Neuronal stem cell (in vitro differentiated cells): Measurements from ENCODE around the gene TMEM61.

Source experiments
- DNase-seq: peaks from one replicate; pipeline ENCODE4 v3.0.0-alpha.2; 2013; ENCODE audit warnings: low spot score
- H2AFZ ChIP-seq: one replicate; pipeline ENCODE4 v1.6.1; 2013; ENCODE audit warnings: mild to moderate bottlenecking, low read length, inconsistent platforms
- H2AK5ac ChIP-seq: 2 replicates; pipeline ENCODE4 v1.6.1; 2013; ENCODE audit warnings: low read depth, mild to moderate bottlenecking, inconsistent platforms, low read length, moderate library complexity, mixed read lengths
- H2BK120ac ChIP-seq: 2 replicates; pipeline ENCODE4 v1.6.1; 2013; ENCODE audit warnings: low read depth, mild to moderate bottlenecking, inconsistent platforms, low read length, moderate library complexity, mixed read lengths
- H2BK12ac ChIP-seq: one replicate; pipeline ENCODE4 v1.6.1; 2013; ENCODE audit warnings: low read length, inconsistent platforms
- H2BK15ac ChIP-seq: 2 replicates; pipeline ENCODE4 v1.6.1; 2013; ENCODE audit warnings: mild to moderate bottlenecking, low read length, inconsistent platforms, mixed read lengths
- H2BK5ac ChIP-seq: one replicate; pipeline ENCODE4 v1.6.1; 2013; ENCODE audit warnings: inconsistent platforms, mild to moderate bottlenecking, low read length, moderate library complexity
- H3K14ac ChIP-seq: one replicate; pipeline ENCODE4 v1.6.1; 2013; ENCODE audit warnings: low read length, inconsistent platforms
- H3K18ac ChIP-seq: 2 replicates; pipeline ENCODE4 v1.6.1; 2013; ENCODE audit warnings: low read length, inconsistent platforms
- H3K23ac ChIP-seq: 2 replicates; pipeline ENCODE4 v1.6.1; 2013; ENCODE audit warnings: low read depth, mild to moderate bottlenecking, mixed read lengths, low read length, inconsistent platforms; ENCODE audit not compliant: poor library complexity
- H3K27ac ChIP-seq: replicated peaks from 3 replicates; pipeline ENCODE4 v1.5.1; 2013; ENCODE audit warnings: low read length, inconsistent platforms
- H3K27me3 ChIP-seq, 3 experiments: 2 replicates each; pipeline ENCODE4 v1.6.1; 2013; ENCODE audit warnings: low read length in 3 of 3, mild to moderate bottlenecking in 2 of 3, inconsistent platforms in 1 of 3, low read depth in 1 of 3, mixed read lengths in 1 of 3, moderate library complexity in 1 of 3; ENCODE audit not compliant: control insufficient read depth in 3 of 3, insufficient read depth in 3 of 3
- H3K36me3 ChIP-seq, 2 donors: replicated peaks in 1 of 2; 2 replicates each; pipeline ENCODE4 v1.6.1; 2013; ENCODE audit warnings: low read length in 2 of 2; ENCODE audit not compliant: control insufficient read depth in 2 of 2, insufficient read depth in 2 of 2
- H3K4ac ChIP-seq: 2 replicates; pipeline ENCODE4 v1.6.1; 2013; ENCODE audit warnings: inconsistent platforms, mild to moderate bottlenecking, low read length, moderate library complexity
- H3K4me1 ChIP-seq, 2 donors: 1 replicate in 1 of 2; 2 replicates in 1 of 2; pipeline ENCODE4 v1.6.1; 2013; ENCODE audit warnings: low read length in 2 of 2, low read depth in 1 of 2; ENCODE audit not compliant: control insufficient read depth in 2 of 2, insufficient read depth in 1 of 2
- H3K4me2 ChIP-seq: one replicate; pipeline ENCODE4 v1.6.1; 2013; ENCODE audit warnings: mild to moderate bottlenecking, low read length, inconsistent platforms; ENCODE audit not compliant: insufficient read depth, poor library complexity, severe bottlenecking
- H3K4me3 ChIP-seq, 2 donors: 2 replicates each; pipeline ENCODE4 v1.5.1; 2013; ENCODE audit warnings: low read length in 2 of 2, mild to moderate bottlenecking in 2 of 2, inconsistent platforms in 1 of 2, moderate library complexity in 1 of 2
- H3K79me1 ChIP-seq: one replicate; pipeline ENCODE4 v1.6.1; 2013; ENCODE audit warnings: low read depth, mild to moderate bottlenecking, inconsistent platforms, low read length, moderate library complexity
- H3K9ac ChIP-seq: one replicate; pipeline ENCODE4 v1.6.1; 2013; ENCODE audit warnings: mild to moderate bottlenecking, low read depth, low read length, inconsistent platforms; ENCODE audit not compliant: poor library complexity
- H3K9me3 ChIP-seq, 2 donors: replicated peaks in 1 of 2; 2 replicates each; pipeline versions ENCODE3 to v1.6.1; 2013; ENCODE audit warnings: low read length in 2 of 2, mild to moderate bottlenecking in 2 of 2, inconsistent platforms in 1 of 2, low read depth in 1 of 2, mixed read lengths in 1 of 2, moderate library complexity in 1 of 2; ENCODE audit not compliant: control insufficient read depth in 2 of 2, insufficient read depth in 1 of 2
- H4K8ac ChIP-seq: one replicate; pipeline ENCODE4 v1.6.1; 2013; ENCODE audit warnings: low read depth, mild to moderate bottlenecking, inconsistent platforms, low read length, moderate library complexity
- H4K91ac ChIP-seq: one replicate; pipeline ENCODE4 v1.6.1; 2013; ENCODE audit warnings: low read length, low read depth, mild to moderate bottlenecking, inconsistent platforms; ENCODE audit not compliant: poor library complexity
- WGBS, 2 donors: extraction: QIAGEN DNeasy Blood & Tissue Kit; methylation state at CpG; one replicate each; pipeline ENCODE4 v1.1.7; 2013; ENCODE audit warnings: missing lambda C conversion rate in 2 of 2, mixed read lengths in 1 of 2; ENCODE audit not compliant: insufficient read length in 2 of 2, insufficient replicate concordance in 1 of 2; ENCODE audit errors: extremely low coverage in 2 of 2; 5-methylcytosine and 5-hydroxymethylcytosine counted together

Gene TMEM61

GRCh38 chr1:55038974-55039341 is 58.5 kb downstream of the TMEM61 start:
- Histone ChIP-seq H2AFZ (peak overlapping the region; percentile 87), H2BK15ac (no peak overlapping the region), H3K14ac (no peak overlapping the region), H2BK120ac (no peak overlapping the region), H3K4me3 (no peak overlapping the region), H3K18ac (peak overlapping the region; percentile 98), H2BK5ac (no peak overlapping the region), H3K79me1 (no peaks in the 10 kb centered on the region), H3K23ac (no peak overlapping the region), H3K9ac (no peak overlapping the region), H3K4ac (no peak overlapping the region), H3K4me1 (peaks cover 0 to 13% of the 10 kb centered on the region in 2 donors), H3K27me3 (peaks cover 7 to 91% (median 29%) of the 10 kb centered on the region in 3 experiments), H3K4me2 (peak overlapping the region; percentile 99), H2AK5ac (no peak overlapping the region), H3K36me3 (no peaks in the 10 kb centered on the region), H2BK12ac (no peak overlapping the region), H3K9me3 (peaks cover 0 to 2% of the 10 kb centered on the region in 2 donors), H4K8ac (no peak overlapping the region), H4K91ac (no peak overlapping the region), H3K27ac (no peak overlapping the region)
- WGBS, 2 donors, result no CpG with 5 or more reads among the region's 9 CpGs
- no peak for DNase-seq

- peaks cover 0 to 13% of the 10 kb centered on the region in 2 donors for H3K4me1 ChIP-seq
- H3K4me3 ChIP-seq, result peak within 1 kb of the TSS; percentile 33 to 90
These were observed 59.1 kb downstream of the TMEM61 start, which contains the start of gene PCSK9 for GRCh38 chr1:55039342-55040082. Gene PCSK9 (plus strand): TSS chr1:55039548. CDS start chr1:55039838, 290 bp downstream.

DNA sequence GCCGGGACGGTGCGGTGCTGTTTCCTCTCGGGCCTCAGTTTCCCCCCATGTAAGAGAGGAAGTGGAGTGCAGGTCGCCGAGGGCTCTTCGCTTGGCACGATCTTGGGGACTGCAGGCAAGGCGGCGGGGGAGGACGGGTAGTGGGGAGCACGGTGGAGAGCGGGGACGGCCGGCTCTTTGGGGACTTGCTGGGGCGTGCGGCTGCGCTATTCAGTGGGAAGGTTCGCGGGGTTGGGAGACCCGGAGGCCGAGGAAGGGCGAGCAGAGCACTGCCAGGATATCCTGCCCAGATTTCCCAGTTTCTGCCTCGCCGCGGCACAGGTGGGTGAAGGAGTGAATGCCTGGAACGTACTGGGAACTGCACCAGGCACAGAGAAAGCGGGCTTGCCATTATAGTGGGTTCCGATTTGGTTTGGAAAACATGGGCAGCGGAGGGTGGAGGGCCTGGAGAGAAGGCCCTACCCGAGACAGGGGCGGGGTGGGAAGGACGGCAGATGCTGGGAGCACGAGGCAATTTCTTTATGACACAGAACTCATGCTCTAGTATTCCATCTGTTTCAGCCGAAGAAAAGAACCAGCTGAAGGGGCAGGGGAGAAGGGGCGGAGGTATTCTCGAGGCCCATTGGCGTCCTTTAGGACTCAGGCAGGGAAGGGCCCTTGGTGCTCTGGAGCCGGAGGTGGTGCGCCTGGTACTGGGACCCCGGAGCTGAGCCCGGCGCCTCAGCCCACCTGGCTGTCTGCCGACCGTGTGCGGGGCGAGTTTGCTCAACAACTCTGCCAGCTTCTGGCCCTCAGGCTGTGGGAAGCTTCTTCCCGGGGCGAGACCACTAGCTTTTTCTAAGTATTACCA is 59.9 kb downstream of the TMEM61 start:
- H3K14ac ChIP-seq, result peak overlapping the region; percentile 94
- no peaks in the 10 kb centered on the region for H3K79me1 ChIP-seq
- H3K9me3 ChIP-seq, result peaks cover 0 to 2% of the 10 kb centered on the region in 2 donors
- WGBS, 2 donors, result no CpG with 5 or more reads among the region's 49 CpGs
- H3K27ac ChIP-seq, result no peak overlapping the region
- no peak for DNase-seq
- peak overlapping the region; percentile 98 for H3K18ac ChIP-seq
- peak overlapping the region; percentile 87 for H2AFZ ChIP-seq
- H2BK15ac ChIP-seq, result peak overlapping the region; percentile 72
- H3K36me3 ChIP-seq, result peaks cover 0 to 5% of the 10 kb centered on the region in 2 donors
- peak overlapping the region; percentile 99 for H2BK12ac ChIP-seq
- peak overlapping the region; percentile 95 for H3K23ac ChIP-seq
- H3K4ac ChIP-seq, result no peak overlapping the region
- H2BK120ac ChIP-seq, result no peak overlapping the region
- peaks cover 7 to 90% (median 29%) of the 10 kb centered on the region in 3 experiments for H3K27me3 ChIP-seq
- H3K4me3 ChIP-seq, result peak overlapping the region; percentile 33 to 90
- peak overlapping the region; percentile 94 for H2AK5ac ChIP-seq
- peak overlapping the region; percentile 96 for H3K9ac ChIP-seq
- peaks cover 0 to 13% of the 10 kb centered on the region in 2 donors for H3K4me1 ChIP-seq
- H4K91ac ChIP-seq, result no peak overlapping the region
- H4K8ac ChIP-seq, result no peak overlapping the region
- H3K4me2 ChIP-seq, result peak overlapping the region; percentile 99
- peak overlapping the region; percentile 39 for H2BK5ac ChIP-seq

More at GRCh38 chr1:55039342-55040082, 59.1 kb downstream of the TMEM61 start, which contains the start of gene PCSK9:
- H2AK5ac ChIP-seq, result peak within 1 kb of the TSS; percentile 94
- WGBS, 2 donors, result no CpG with 5 or more reads among the region's 67 CpGs
- peak within 1 kb of the TSS; percentile 72 for H2BK15ac ChIP-seq
- peak within 1 kb of the TSS; percentile 96 for H3K9ac ChIP-seq
- no peaks in the 10 kb centered on the region for H3K79me1 ChIP-seq
- peaks cover 7 to 91% (median 29%) of the 10 kb centered on the region in 3 experiments for H3K27me3 ChIP-seq
- peak within 1 kb of the TSS; percentile 99 for H3K4me2 ChIP-seq
- H3K36me3 ChIP-seq, result peaks cover 0 to under 1% of the 10 kb centered on the region in 2 donors
- peak within 1 kb of the TSS; percentile 94 for H3K14ac ChIP-seq
- H2AFZ ChIP-seq, result peak within 1 kb of the TSS; percentile 87
- peak within 1 kb of the TSS; percentile 99 for H2BK12ac ChIP-seq
- H4K91ac ChIP-seq, result no peak within 1 kb of the TSS
- peak; percentile 42 for DNase-seq
- peak within 1 kb of the TSS; percentile 39 for H2BK5ac ChIP-seq
- H2BK120ac ChIP-seq, result no peak within 1 kb of the TSS
- peak within 1 kb of the TSS; percentile 98 for H3K18ac ChIP-seq
- peak within 1 kb of the TSS; percentile 90 for H4K8ac ChIP-seq
- peaks cover 0 to 2% of the 10 kb centered on the region in 2 donors for H3K9me3 ChIP-seq
- H3K4ac ChIP-seq, result no peak within 1 kb of the TSS
- H3K27ac ChIP-seq, result no peak within 1 kb of the TSS
- H3K23ac ChIP-seq, result peak within 1 kb of the TSS; percentile 95
